Coronary artery (tissue), 2 donors: ENCODE measurements around the gene TENT4A.

Source experiments
- DNase-seq: peaks from one replicate; pipeline ENCODE4 v3.0.0-alpha.2; 2017; ENCODE audit warnings: low spot score
- H3K27ac ChIP-seq, 2 donors: fragments of 200-600 bp; sonication (generic); one replicate each; pipeline ENCODE4 v1.5.1; 2016 to 2019
- H3K4me3 ChIP-seq: fragments of 200-600 bp; sonication (generic); 2 replicates; pipeline ENCODE4 v1.5.1; 2016; ENCODE audit warnings: mild to moderate bottlenecking, moderate library complexity
- CTCF ChIP-seq: fragments of 200-600 bp; sonication (generic); IDR thresholded peaks from one replicate; pipeline ENCODE4 v1.5.1; 2019; ENCODE audit warnings: antibody characterized with exemption

The TENT4A gene

GRCh38 chr5:6683241-6683640, 30.0 kb upstream of the TENT4A start:
- no peak for TF ChIP-seq CTCF
- no peak overlapping the region for H3K27ac ChIP-seq
- H3K4me3 ChIP-seq = no peak overlapping the region
- no peak for DNase-seq

GRCh38 chr5:6684075-6684474, 29.2 kb upstream of the TENT4A start:
- Histone ChIP-seq H3K4me3 (no peak overlapping the region), H3K27ac (no peak overlapping the region)
- no peak for TF ChIP-seq CTCF
- no peak for DNase-seq

GRCh38 chr5:6686501-6686900, 26.7 kb upstream of the TENT4A start:
- no peak overlapping the region for H3K4me3 ChIP-seq
- no peak for DNase-seq
- H3K27ac ChIP-seq = no peak overlapping the region
- TF ChIP-seq CTCF = no peak

- Histone ChIP-seq H3K4me3 (peak overlapping the region; percentile 61), H3K27ac (no peak overlapping the region)
- no peak for DNase-seq
- no peak for TF ChIP-seq CTCF
Observed at GRCh38 chr5:6686915-6687409, 26.3 kb upstream of the TENT4A start.

- no peak overlapping the region for H3K4me3 ChIP-seq
- DNase-seq = no peak
- H3K27ac ChIP-seq = no peak overlapping the region
- no peak for TF ChIP-seq CTCF
Observed at GRCh38 chr5:6687505-6687904, 25.7 kb upstream of the TENT4A start.

- no peak overlapping the region for H3K27ac ChIP-seq
- no peak overlapping the region for H3K4me3 ChIP-seq
- DNase-seq = no peak
- TF ChIP-seq CTCF = no peak
Observed at GRCh38 chr5:6692906-6693305, 20.3 kb upstream of the TENT4A start.

- Histone ChIP-seq H3K27ac (no peak overlapping the region), H3K4me3 (no peak overlapping the region)
- TF ChIP-seq CTCF = no peak
- DNase-seq = no peak
Observed at GRCh38 chr5:6698696-6699095, 14.5 kb upstream of the TENT4A start.
